Astrocyte (in vitro differentiated cells and primary cell): ENCODE data around the gene ATP6V0E1. TPM values are rescaled to one million over a fixed set of nuclear protein-coding genes. Genes with fewer than 3 reads are reported as not detected.
"Not testable (repeated sequence)": the region's sequence is repeated elsewhere in the genome, so short reads cannot be mapped to it uniquely, and the experiment has no call there.

Experiments used
- DNase-seq: peaks from one replicate; pipeline ENCODE4 v3.0.0-alpha.2; 2010; ENCODE audit warnings: low read depth
- FAIRE-seq: peaks from 2 replicates; lab custom pipeline; 2011; peaks lifted over from hg19 to GRCh38; lab: Jason Lieb, UNC
- H2AFZ ChIP-seq: 2 replicates; pipeline ENCODE4 v1.6.0; 2012; ENCODE audit warnings: low read depth, low read length, inconsistent platforms
- H3K27ac ChIP-seq: 2 replicates; pipeline ENCODE4 v1.5.1; 2011; ENCODE audit warnings: low read depth, low read length, inconsistent platforms
- H3K27me3 ChIP-seq: 2 replicates; pipeline ENCODE4 v1.6.0; 2011; ENCODE audit warnings: low read length, inconsistent platforms; ENCODE audit not compliant: insufficient read depth
- H3K36me3 ChIP-seq: 2 replicates; pipeline ENCODE4 v1.5.1; 2011; ENCODE audit warnings: low read length, inconsistent platforms; ENCODE audit not compliant: insufficient read depth
- H3K4me1 ChIP-seq: 2 replicates; pipeline ENCODE4 v1.5.1; 2011; ENCODE audit warnings: low read length, inconsistent platforms; ENCODE audit not compliant: insufficient read depth
- H3K4me2 ChIP-seq: 2 replicates; pipeline ENCODE4 v1.6.0; 2012; ENCODE audit warnings: low read length, inconsistent platforms
- H3K4me3 ChIP-seq: 2 replicates; pipeline ENCODE4 v1.5.1; 2011; ENCODE audit warnings: low read depth, mild to moderate bottlenecking, low read length, inconsistent platforms; ENCODE audit not compliant: insufficient read depth
- H3K79me2 ChIP-seq: 2 replicates; pipeline ENCODE4 v1.6.0; 2012; ENCODE audit warnings: mild to moderate bottlenecking, low read length, inconsistent platforms; ENCODE audit not compliant: insufficient read depth
- H3K9ac ChIP-seq: 2 replicates; pipeline ENCODE4 v1.6.0; 2012; ENCODE audit warnings: mild to moderate bottlenecking, low read length, inconsistent platforms
- H3K9me3 ChIP-seq: 2 replicates; pipeline ENCODE4 v1.5.1; 2012; ENCODE audit warnings: low read depth, mild to moderate bottlenecking, low read length, inconsistent platforms; ENCODE audit not compliant: insufficient read depth
- H4K20me1 ChIP-seq: 2 replicates; pipeline ENCODE4 v1.6.0; 2012; ENCODE audit warnings: low read length, inconsistent platforms; ENCODE audit not compliant: insufficient read depth
- H3K27ac Mint-ChIP-seq: one replicate; pipeline ENCODE4 v1.8.0; 2021; ENCODE audit warnings: mild to moderate bottlenecking, mixed read lengths; ENCODE audit not compliant: unreplicated experiment
- H3K27me3 Mint-ChIP-seq: one replicate; pipeline ENCODE4 v1.8.0; 2021; ENCODE audit warnings: low read depth, mixed read lengths; ENCODE audit not compliant: unreplicated experiment
- H3K36me3 Mint-ChIP-seq: one replicate; pipeline ENCODE4 v1.8.0; 2021; ENCODE audit warnings: low read depth, mixed read lengths; ENCODE audit not compliant: unreplicated experiment
- H3K4me1 Mint-ChIP-seq: one replicate; pipeline ENCODE4 v1.8.0; 2021; ENCODE audit warnings: low read depth, mixed read lengths; ENCODE audit not compliant: unreplicated experiment
- H3K4me3 Mint-ChIP-seq: one replicate; pipeline ENCODE4 v1.8.0; 2021; ENCODE audit warnings: mild to moderate bottlenecking, moderate library complexity, mixed read lengths; ENCODE audit not compliant: unreplicated experiment
- H3K9me3 Mint-ChIP-seq: one replicate; pipeline ENCODE4 v1.8.0; 2021; ENCODE audit warnings: mild to moderate bottlenecking, mixed read lengths; ENCODE audit not compliant: unreplicated experiment
- CTCF ChIP-seq: IDR thresholded peaks from 2 replicates; pipeline ENCODE4 v1.5.1; 2011; ENCODE audit warnings: low read depth, mild to moderate bottlenecking, inconsistent platforms, low read length, moderate library complexity; ENCODE audit not compliant: insufficient read depth
- EZH2 ChIP-seq: IDR thresholded peaks from 2 replicates; pipeline ENCODE4 v1.6.1; 2012; ENCODE audit warnings: mild to moderate bottlenecking, low read length, inconsistent platforms; ENCODE audit not compliant: insufficient read depth
- total RNA-seq: library from RNA; stranded (reverse); gene quantifications from 2 replicates; pipeline ENCODE4 v1.2.1, GENCODE V29; 2021

The ATP6V0E1 gene
- total RNA-seq, 1 donor from 2014 or later, result 327 TPM

- no peak overlapping the region for H3K4me3 Mint-ChIP-seq
- H3K4me1 ChIP-seq, result no peaks in the 10 kb centered on the region
- no peaks in the 10 kb centered on the region for H3K9me3 ChIP-seq
- H2AFZ ChIP-seq, result no peak overlapping the region
- H3K27ac ChIP-seq, result no peak overlapping the region
- peaks cover 9% of the 10 kb centered on the region for H3K36me3 Mint-ChIP-seq
- H3K9me3 Mint-ChIP-seq, result no peaks in the 10 kb centered on the region
- no peak overlapping the region for H3K27ac Mint-ChIP-seq
- no peaks in the 10 kb centered on the region for H3K27me3 ChIP-seq
- TF ChIP-seq EZH2, result no peak
- TF ChIP-seq CTCF, result no peak
- no peak overlapping the region for H3K9ac ChIP-seq
- H3K79me2 ChIP-seq, result no peaks in the 10 kb centered on the region
- DNase-seq (no peak), FAIRE-seq (no peak)
- no peaks in the 10 kb centered on the region for H3K4me1 Mint-ChIP-seq
- no peak overlapping the region for H3K4me2 ChIP-seq
- peaks cover 2% of the 10 kb centered on the region for H3K27me3 Mint-ChIP-seq
- H3K4me3 ChIP-seq, result no peak overlapping the region
- no peaks in the 10 kb centered on the region for H4K20me1 ChIP-seq
- H3K36me3 ChIP-seq, result no peaks in the 10 kb centered on the region
Measured at GRCh38 chr5:173042763-173043107, 59.2 kb downstream of the ATP6V0E1 start.

DNA sequence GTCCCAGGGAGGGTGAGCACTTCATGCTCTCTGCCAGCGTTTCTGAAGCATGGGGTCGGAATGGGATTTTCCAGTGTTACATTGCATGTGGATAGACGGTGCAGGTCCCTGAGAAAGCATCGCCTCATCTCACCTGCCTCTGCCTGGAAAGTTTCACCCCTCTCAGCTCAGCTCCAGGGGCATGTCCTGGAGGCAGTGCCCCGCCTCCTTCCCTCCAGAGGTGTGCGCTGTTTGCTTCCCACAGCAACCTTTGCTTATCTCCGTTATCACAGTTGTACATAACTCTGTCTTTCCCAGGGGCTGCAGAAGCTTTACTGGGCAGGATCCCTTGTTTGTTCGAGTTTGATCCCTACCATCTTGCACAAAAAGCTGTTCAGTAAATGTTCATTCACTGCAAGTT lies 61.9 kb downstream of the ATP6V0E1 start:
- Mint-ChIP-seq H3K4me1 (no peaks in the 10 kb centered on the region), H3K27ac (no peak overlapping the region), H3K36me3 (peaks cover 3% of the 10 kb centered on the region), H3K4me3 (no peak overlapping the region), H3K27me3 (peaks cover 4% of the 10 kb centered on the region), H3K9me3 (no peaks in the 10 kb centered on the region)
- H3K4me2 ChIP-seq, result no peak overlapping the region
- no peak for DNase-seq
- no peaks in the 10 kb centered on the region for H4K20me1 ChIP-seq
- H3K27me3 ChIP-seq, result no peaks in the 10 kb centered on the region
- no peaks in the 10 kb centered on the region for H3K79me2 ChIP-seq
- no peak overlapping the region for H3K9ac ChIP-seq
- no peak overlapping the region for H3K4me3 ChIP-seq
- no peak overlapping the region for H3K27ac ChIP-seq
- H2AFZ ChIP-seq, result no peak overlapping the region
- H3K4me1 ChIP-seq, result no peaks in the 10 kb centered on the region
- FAIRE-seq, result no peak
- H3K36me3 ChIP-seq, result no peaks in the 10 kb centered on the region
- no peak for TF ChIP-seq CTCF
- no peaks in the 10 kb centered on the region for H3K9me3 ChIP-seq

- not testable (repeated sequence) for H3K27me3 ChIP-seq, H3K36me3 ChIP-seq, H3K27me3 Mint-ChIP-seq, H2AFZ ChIP-seq, H3K4me3 Mint-ChIP-seq, H3K4me3 ChIP-seq, H3K9ac ChIP-seq, H3K27ac ChIP-seq, H3K27ac Mint-ChIP-seq, H4K20me1 ChIP-seq, H3K4me1 Mint-ChIP-seq, H3K9me3 Mint-ChIP-seq, H3K4me1 ChIP-seq, DNase-seq, FAIRE-seq, H3K9me3 ChIP-seq, H3K4me2 ChIP-seq, H3K79me2 ChIP-seq, H3K36me3 Mint-ChIP-seq
Measured at GRCh38 chr5:173047096-173047837, 63.7 kb downstream of the ATP6V0E1 start.
